Mucosa of descending colon (tissue), 3 donors: ENCODE measurements around the gene PLAC9. TPM values are rescaled to one million over a fixed set of nuclear protein-coding genes. Genes with fewer than 3 reads are reported as not detected.
"Not testable (repeated sequence)": the region's sequence is repeated elsewhere in the genome, so short reads cannot be mapped to it uniquely, and the experiment has no call there.

Experiments
- ATAC-seq: fragments of 200-7000 bp; cut with Tn5 transposase; one replicate; pipeline ENCODE4 v1.9.1; 2020; ENCODE audit warnings: mild to moderate bottlenecking, moderate library complexity
- DNase-seq, 3 donors: peaks; one replicate each; pipeline ENCODE4 v3.0.0-alpha.2; 2020
- H3K36me3 ChIP-seq: fragments of 200-600 bp; one replicate; pipeline ENCODE4 v1.8.0; 2021; ENCODE audit warnings: low read depth, mild to moderate bottlenecking
- H3K4me1 ChIP-seq: fragments of 200-600 bp; one replicate; pipeline ENCODE4 v1.8.0; 2021; ENCODE audit warnings: low read depth, mild to moderate bottlenecking
- H3K4me3 ChIP-seq: fragments of 200-600 bp; one replicate; pipeline ENCODE4 v1.8.0; 2021; ENCODE audit warnings: mild to moderate bottlenecking
- H3K9me3 ChIP-seq: fragments of 200-600 bp; one replicate; pipeline ENCODE4 v1.8.0; 2021; ENCODE audit warnings: mild to moderate bottlenecking
- CTCF ChIP-seq: fragments of 200-600 bp; IDR thresholded peaks from one replicate; pipeline ENCODE4 v1.8.0; 2022; ENCODE audit warnings: antibody characterized with exemption, mild to moderate bottlenecking
- intact Hi-C, 2 donors: fragments of 100-400 bp; cut with DNase I in 1 of 2; cut with micrococcal nuclease in 1 of 2; formaldehyde crosslinking; loops; one replicate each; pipeline versions ENCODE4 v1.11.0 to v1.11.1; 2022; cut with DNase I, micrococcal nuclease
- total RNA-seq, 3 donors: library from RNA; stranded (reverse); fragmentation: NEBNext Ultra II Directional in 2 of 3; extraction: Animal tissue kit (Norgen Biotek cat#: 25700) in 2 of 3; gene quantifications; one replicate each; pipeline versions ENCODE4 v1.2.1 to v1.2.4, GENCODE V29; 2021 to 2023
- donor health status: DM: no; HTN: no; CAD: no; lungs with moderate emphysema.
- donor health status: DM: no; HTN: no; CAD: no.
- donor health status: DM: no; HTN: yes; CAD: no.

The PLAC9 gene
- total RNA-seq, 3 donors from 2014 or later: 3.2 to 15.1 (median 11.8) TPM

GRCh38 chr10:80141696-80142460 is 9.3 kb downstream of the PLAC9 start:
- no peak for ATAC-seq
- TF ChIP-seq CTCF: no peak
- H3K4me3 ChIP-seq: no peak overlapping the region
- H3K4me1 ChIP-seq: peaks cover 15% of the 10 kb centered on the region
- DNase-seq: no peak
- no peaks in the 10 kb centered on the region for H3K36me3 ChIP-seq
- H3K9me3 ChIP-seq: no peaks in the 10 kb centered on the region
- intact Hi-C loops: loop anchor here in 1 of 2 donors (5.0 kb wide), 1 partner anchor 80 kb away; no protein-coding TSS in a partner anchor

- DNase-seq: peak; percentile 69 to 81 (median 79)
- intact Hi-C loops: loop anchor here in 1 of 2 donors (5.0 kb wide), 1 partner anchor 78 kb away; no protein-coding TSS in a partner anchor
- peak; percentile 85 for ATAC-seq
- H3K36me3 ChIP-seq: no peaks in the 10 kb centered on the region
- no peaks in the 10 kb centered on the region for H3K9me3 ChIP-seq
- no peak for TF ChIP-seq CTCF
- no peak overlapping the region for H3K4me3 ChIP-seq
- peaks cover 15% of the 10 kb centered on the region for H3K4me1 ChIP-seq
Observed at GRCh38 chr10:80144067-80144695, 11.7 kb downstream of the PLAC9 start.

GRCh38 chr10:80144696-80145131 is 12.2 kb downstream of the PLAC9 start:
- no peaks in the 10 kb centered on the region for H3K36me3 ChIP-seq
- H3K9me3 ChIP-seq: no peaks in the 10 kb centered on the region
- DNase-seq: peak in 2 of 3 donors; percentile 56 to 60
- intact Hi-C loops: loop anchor here in 1 of 2 donors (5.0 kb wide), 1 partner anchor 78 kb away; no protein-coding TSS in a partner anchor
- H3K4me1 ChIP-seq: peaks cover 15% of the 10 kb centered on the region
- TF ChIP-seq CTCF: no peak
- ATAC-seq: peak; percentile 39
- no peak overlapping the region for H3K4me3 ChIP-seq

- DNase-seq, H3K36me3 ChIP-seq, H3K4me3 ChIP-seq, H3K9me3 ChIP-seq, ATAC-seq, intact Hi-C loops: not testable (repeated sequence)
- peaks cover 15% of the 10 kb centered on the region for H3K4me1 ChIP-seq
Observed at GRCh38 chr10:80145406-80146308, 13.1 kb downstream of the PLAC9 start.

GRCh38 chr10:80146918-80147317 is 14.4 kb downstream of the PLAC9 start:
- H3K4me3 ChIP-seq: no peak overlapping the region
- DNase-seq: no peak
- intact Hi-C loops: no loop called here
- no peak for ATAC-seq
- H3K36me3 ChIP-seq: no peaks in the 10 kb centered on the region
- H3K9me3 ChIP-seq: no peaks in the 10 kb centered on the region
- H3K4me1 ChIP-seq: peaks cover 15% of the 10 kb centered on the region
- TF ChIP-seq CTCF: no peak
